ENCODE data around the gene KCNE1. TPM values are rescaled to one million over a fixed set of nuclear protein-coding genes. Genes with fewer than 3 reads are reported as not detected.

The KCNE1 gene
- total and polyA plus RNA-seq, 2 donors from 2014 or later: 2.5 to 4.4 TPM

DNA sequence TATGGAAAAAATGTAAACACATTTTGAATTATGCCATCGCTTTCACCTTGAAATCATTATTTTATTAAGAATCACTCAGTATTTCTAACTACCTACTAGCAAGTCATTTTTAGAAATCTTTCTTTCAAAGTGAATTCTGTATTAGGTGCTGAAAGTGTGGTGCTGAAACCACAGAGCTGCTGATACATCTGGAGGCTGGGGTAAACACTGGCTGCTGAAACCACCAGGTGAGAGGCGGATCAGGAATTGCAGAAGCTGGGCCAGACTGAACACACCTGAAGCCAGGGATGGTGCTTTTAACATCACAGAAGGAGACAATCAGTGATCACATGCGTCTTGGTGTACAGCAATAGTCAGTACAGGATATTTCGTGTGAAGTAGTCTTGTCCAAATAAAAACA is 42.2 kb upstream of the KCNE1 start:
- DNase-seq (no peak), FAIRE-seq (no peak)
- TF ChIP-seq CTCF (IDR thresholded peaks at IDR 0.05; ENCODE audit: borderline replicate concordance, extremely low read depth, insufficient read depth): no peak
- peaks cover 0 to 2% (median 0%) of the 10 kb centered on the region in 3 donors for H3K4me1 ChIP-seq (ENCODE audit: control insufficient read depth in 2 of 3, insufficient read depth in 2 of 3, low read depth in 1 of 3, low read length in 3 of 3)
- H3K9ac ChIP-seq (ENCODE audit: low read length in 3 of 3): no peak overlapping the region
- intact Hi-C loops (cut with DNase I): no loop called here
- no peak overlapping the region for H3K27ac ChIP-seq (ENCODE audit: low read depth in 2 of 2, low read length in 2 of 2)
- no peaks in the 10 kb centered on the region for H3K27me3 ChIP-seq (ENCODE audit: control insufficient read depth, insufficient read depth, low read length)
- H3K4me3 ChIP-seq (ENCODE audit: low read length in 3 of 3): no peak overlapping the region
- H3K36me3 ChIP-seq (ENCODE audit: control insufficient read depth in 2 of 3, insufficient read depth in 3 of 3, low read length in 3 of 3): no peaks in the 10 kb centered on the region
- H3K9me3 ChIP-seq (ENCODE audit: control insufficient read depth in 2 of 3, insufficient read depth in 1 of 3, low read length in 3 of 3): no peaks in the 10 kb centered on the region

- no peak for FAIRE-seq
- DNase-seq: no peak
- H3K27me3 ChIP-seq (ENCODE audit: control insufficient read depth, insufficient read depth, low read length): no peaks in the 10 kb centered on the region
- no peak overlapping the region for H3K9ac ChIP-seq (ENCODE audit: low read length in 3 of 3)
- intact Hi-C loops (cut with DNase I): no loop called here
- H3K36me3 ChIP-seq (ENCODE audit: control insufficient read depth in 2 of 3, insufficient read depth in 3 of 3, low read length in 3 of 3): no peaks in the 10 kb centered on the region
- H3K27ac ChIP-seq (ENCODE audit: low read depth in 2 of 2, low read length in 2 of 2): peak overlapping the region in 1 of 2 donors; percentile 41
- H3K9me3 ChIP-seq (ENCODE audit: control insufficient read depth in 2 of 3, insufficient read depth in 1 of 3, low read length in 3 of 3): no peaks in the 10 kb centered on the region
- H3K4me1 ChIP-seq (ENCODE audit: control insufficient read depth in 2 of 3, insufficient read depth in 2 of 3, low read depth in 1 of 3, low read length in 3 of 3): peaks cover 0 to 2% (median 0%) of the 10 kb centered on the region in 3 donors
- no peak overlapping the region for H3K4me3 ChIP-seq (ENCODE audit: low read length in 3 of 3)
- TF ChIP-seq CTCF (IDR thresholded peaks at IDR 0.05; ENCODE audit: borderline replicate concordance, extremely low read depth, insufficient read depth): no peak
These were observed 41.3 kb upstream of the KCNE1 start for GRCh38 chr21:34553151-34553952.

DNA sequence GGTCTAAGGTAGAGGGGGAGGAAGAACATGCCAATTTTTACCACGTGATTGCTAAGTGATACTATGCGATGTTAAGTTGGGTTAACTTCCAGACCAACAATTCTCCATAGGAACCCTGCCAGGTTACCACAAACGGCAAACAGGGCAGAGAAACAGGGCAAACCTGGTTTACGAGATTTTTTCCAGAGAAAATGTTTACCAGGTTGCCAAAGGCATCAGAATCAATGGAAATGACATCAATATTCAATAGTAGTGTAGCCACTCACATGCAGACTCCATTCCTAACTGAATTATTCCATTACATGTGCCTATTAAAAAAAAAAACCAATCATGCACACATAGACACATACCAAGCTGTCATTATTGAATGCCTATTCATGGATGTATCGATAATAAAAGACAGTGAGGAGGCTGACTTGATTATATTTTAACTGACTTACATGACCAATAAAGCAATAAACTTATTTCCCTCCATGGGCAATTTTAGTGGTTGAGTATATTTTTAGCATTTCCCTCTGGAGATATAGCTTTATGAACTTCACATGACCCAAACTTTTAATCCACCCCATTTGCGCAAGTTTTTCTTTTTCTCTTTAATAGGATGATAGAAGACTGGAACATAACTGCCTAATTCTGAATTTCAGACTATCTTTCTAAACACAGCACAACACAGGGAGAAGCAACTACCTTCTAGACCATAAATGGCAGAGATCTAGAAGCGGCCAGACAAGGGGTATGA is 40.5 kb upstream of the KCNE1 start:
- intact Hi-C loops (cut with DNase I): no loop called here
- FAIRE-seq (no peak), DNase-seq (peak in 1 of 5 donors; percentile 21)
- Histone ChIP-seq H3K36me3 (ENCODE audit: control insufficient read depth in 2 of 3, insufficient read depth in 3 of 3, low read length in 3 of 3) (no peaks in the 10 kb centered on the region), H3K9ac (ENCODE audit: low read length in 3 of 3) (no peak overlapping the region), H3K27ac (ENCODE audit: low read depth in 2 of 2, low read length in 2 of 2) (peak overlapping the region in 1 of 2 donors; percentile 41), H3K9me3 (ENCODE audit: control insufficient read depth in 2 of 3, insufficient read depth in 1 of 3, low read length in 3 of 3) (no peaks in the 10 kb centered on the region), H3K4me1 (ENCODE audit: control insufficient read depth in 2 of 3, insufficient read depth in 2 of 3, low read depth in 1 of 3, low read length in 3 of 3) (peaks cover 0 to 2% (median 0%) of the 10 kb centered on the region in 3 donors), H3K27me3 (ENCODE audit: control insufficient read depth, insufficient read depth, low read length) (no peaks in the 10 kb centered on the region), H3K4me3 (ENCODE audit: low read length in 3 of 3) (no peak overlapping the region)
- no peak for TF ChIP-seq CTCF (IDR thresholded peaks at IDR 0.05; ENCODE audit: borderline replicate concordance, extremely low read depth, insufficient read depth)

Measured in kidney (tissue), 14 donors.